G401.6 (cell line): ENCODE data around the gene CREG2.
"Not testable (repeated sequence)": the region's sequence is repeated elsewhere in the genome, so short reads cannot be mapped to it uniquely, and the experiment has no call there.

ENCODE experiments used
- FAIRE-seq: peaks from 2 replicates; lab custom pipeline; 2012; peaks lifted over from hg19 to GRCh38; lab: Jason Lieb, UNC

CREG2 gene

GRCh38 chr2:101341901-101342624, 45.2 kb downstream of the CREG2 start:
- FAIRE-seq, result no peak

DNA sequence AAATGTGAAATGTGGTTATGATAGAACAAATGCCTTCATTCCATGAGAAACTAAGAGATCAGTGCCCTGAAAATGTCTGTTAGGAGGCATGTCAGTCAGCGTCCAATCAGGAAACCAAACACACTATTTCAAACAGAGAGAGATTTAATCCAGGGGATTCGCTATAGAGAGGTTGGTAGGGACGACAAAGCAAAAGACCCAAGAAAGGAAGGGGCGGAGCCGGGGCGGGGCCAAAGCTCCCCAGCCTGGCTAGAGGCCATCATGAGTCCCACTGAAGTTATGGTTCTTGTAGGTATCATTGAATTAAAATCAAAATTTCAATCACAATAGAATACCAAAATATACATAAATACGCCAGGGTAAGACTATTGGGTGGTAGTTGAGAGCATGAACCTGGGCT, 45.9 kb downstream of the CREG2 start:
- FAIRE-seq, result no peak

- FAIRE-seq, result no peak
Observed at GRCh38 chr2:101340141-101340551, 47.2 kb downstream of the CREG2 start.

- no peak for FAIRE-seq
Observed at GRCh38 chr2:101339266-101339880, 47.9 kb downstream of the CREG2 start.

- no peak for FAIRE-seq
Observed at GRCh38 chr2:101337877-101338276, 49.4 kb downstream of the CREG2 start.

- no peak for FAIRE-seq
Observed at GRCh38 chr2:101332885-101333766, 54.2 kb downstream of the CREG2 start.

DNA sequence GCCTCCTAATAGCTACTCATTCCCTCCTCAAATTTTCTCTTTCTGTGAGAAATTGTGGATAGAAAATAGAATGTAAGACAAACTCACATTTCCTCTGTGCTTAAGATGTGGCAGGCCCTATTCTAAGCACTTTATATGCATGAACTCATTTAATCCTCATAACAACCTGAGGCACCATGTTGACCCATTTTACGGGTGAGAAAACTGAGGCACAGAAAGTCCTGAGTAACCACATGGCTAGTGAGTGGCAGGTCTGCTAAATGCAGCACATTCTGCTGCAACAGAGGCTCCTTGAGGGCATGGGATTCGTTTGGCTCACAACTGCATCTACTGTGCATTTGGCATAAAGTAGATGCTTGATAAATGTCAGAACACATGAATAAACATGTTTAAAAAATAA, 56.1 kb downstream of the CREG2 start:
- no peak for FAIRE-seq

DNA sequence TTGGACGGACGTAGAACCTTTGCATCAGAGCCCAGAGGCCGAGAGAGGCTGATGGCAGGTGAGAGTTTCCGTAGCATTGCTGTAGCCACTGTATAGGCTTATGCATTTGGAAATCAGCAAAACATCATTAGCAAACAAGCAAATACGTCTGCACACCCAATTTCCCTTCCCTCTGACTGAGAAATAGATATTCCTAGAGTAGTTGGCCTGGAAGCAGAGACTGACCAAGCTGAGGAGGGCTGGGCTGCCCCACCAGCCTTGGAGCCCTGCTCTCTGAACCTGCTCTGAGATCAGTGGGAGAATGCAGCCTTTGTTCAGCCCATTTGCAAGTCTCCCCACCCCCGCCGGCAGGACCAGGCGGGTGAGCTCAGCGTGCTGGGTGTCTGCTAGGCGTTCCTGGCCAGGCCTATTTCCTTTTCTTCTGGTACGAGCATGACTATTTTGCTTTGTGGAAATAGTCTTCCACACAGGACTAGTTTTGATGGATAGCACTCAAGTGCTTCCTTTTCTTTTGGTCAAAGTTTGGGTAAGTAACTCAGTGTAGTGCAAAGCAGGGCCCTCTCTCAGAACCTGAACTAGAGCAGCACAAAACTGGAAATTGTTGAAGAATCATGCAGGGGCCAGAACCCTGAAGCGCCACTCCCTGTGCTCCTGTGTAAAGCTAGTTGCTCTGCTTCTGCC, 56.9 kb downstream of the CREG2 start:
- FAIRE-seq, result no peak

DNA sequence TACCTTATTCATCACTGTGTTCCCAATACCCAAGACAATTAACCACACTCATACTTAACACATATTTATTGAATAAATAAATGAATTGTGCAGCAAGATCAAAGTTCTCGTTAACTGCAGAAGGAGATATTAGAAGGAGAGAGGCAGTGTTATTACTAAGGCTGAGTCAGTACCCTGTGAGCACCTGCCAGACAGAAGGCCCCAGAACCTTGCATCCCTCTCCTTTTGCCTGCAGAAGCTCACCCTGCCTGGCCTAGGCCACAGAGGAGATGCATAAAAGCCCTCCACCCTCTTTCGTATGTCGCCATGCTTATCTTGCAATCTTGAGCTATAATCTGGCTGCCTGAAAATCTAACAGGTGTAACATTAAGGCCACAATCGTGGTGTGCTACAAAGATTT, 58.3 kb downstream of the CREG2 start:
- no peak for FAIRE-seq

DNA sequence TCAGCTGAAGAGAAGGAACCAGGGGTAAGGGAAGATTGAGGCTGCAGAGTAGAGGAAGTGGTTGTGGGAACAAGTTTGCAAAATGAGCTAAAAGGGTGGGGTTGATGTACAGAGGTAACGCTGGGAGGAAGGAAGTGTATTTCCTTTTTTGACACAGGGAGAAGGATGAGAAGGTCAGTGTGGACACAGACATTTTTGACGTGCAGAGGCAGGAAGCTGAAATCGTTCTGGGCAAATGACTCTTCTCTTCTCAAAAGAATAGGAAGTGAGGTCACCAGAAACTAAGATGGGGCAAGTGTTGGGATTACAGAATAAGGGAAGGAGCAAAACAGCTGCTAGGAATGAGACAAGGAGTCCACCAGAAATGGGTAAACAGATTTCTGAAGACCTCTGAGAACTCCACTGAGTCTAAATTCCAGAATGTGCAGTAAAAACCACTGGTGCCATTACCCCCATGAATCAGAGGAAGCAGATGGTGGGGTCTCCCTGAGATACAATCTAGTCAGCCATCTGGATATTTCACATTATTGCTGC, 58.8 kb downstream of the CREG2 start:
- no peak for FAIRE-seq

DNA sequence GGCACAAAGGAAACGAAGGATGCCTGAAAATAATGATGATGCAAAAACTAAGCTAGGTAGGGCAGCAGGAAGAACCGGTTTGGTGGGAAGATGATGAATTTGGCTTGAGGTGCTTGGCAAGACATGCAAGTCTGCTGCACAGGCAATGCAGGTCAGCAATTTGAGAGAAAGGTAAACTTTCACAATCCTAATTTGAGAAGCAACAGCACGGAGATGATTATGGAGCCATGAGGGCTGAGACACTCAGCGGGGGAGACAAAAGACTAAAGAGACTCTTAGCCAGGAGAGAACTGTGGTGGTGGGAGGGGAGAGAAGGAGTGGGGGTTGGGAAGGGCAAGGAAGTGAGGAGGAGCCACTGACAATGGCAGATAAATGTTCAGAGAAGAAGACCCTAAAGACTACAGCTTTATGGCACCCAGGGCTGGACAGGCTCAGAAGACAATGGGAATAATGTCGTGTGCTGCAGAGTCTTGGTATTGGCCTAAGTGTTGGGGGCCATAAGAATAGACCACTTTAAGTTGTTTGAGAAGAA, 59.4 kb downstream of the CREG2 start:
- FAIRE-seq, result no peak

- no peak for FAIRE-seq
Observed at GRCh38 chr2:101325425-101325824, 61.9 kb downstream of the CREG2 start.

GRCh38 chr2:101316568-101316967, 70.7 kb downstream of the CREG2 start:
- not testable (repeated sequence) for FAIRE-seq

DNA sequence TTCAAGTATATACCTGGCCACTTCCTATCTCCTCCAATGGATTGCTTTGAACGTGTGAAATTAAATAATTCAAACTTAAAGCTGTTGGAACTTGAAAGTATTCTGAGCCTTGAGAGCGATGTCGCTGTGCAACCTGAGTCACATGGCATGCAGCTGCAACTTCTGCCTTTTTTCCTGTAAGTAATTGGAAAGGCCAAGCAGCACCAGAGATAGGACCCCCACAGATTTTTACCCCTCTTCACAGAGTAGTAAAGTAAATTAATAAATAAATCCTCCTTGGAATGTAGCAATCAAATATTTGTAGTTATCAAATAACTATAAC, 75.6 kb downstream of the CREG2 start:
- no peak for FAIRE-seq

DNA sequence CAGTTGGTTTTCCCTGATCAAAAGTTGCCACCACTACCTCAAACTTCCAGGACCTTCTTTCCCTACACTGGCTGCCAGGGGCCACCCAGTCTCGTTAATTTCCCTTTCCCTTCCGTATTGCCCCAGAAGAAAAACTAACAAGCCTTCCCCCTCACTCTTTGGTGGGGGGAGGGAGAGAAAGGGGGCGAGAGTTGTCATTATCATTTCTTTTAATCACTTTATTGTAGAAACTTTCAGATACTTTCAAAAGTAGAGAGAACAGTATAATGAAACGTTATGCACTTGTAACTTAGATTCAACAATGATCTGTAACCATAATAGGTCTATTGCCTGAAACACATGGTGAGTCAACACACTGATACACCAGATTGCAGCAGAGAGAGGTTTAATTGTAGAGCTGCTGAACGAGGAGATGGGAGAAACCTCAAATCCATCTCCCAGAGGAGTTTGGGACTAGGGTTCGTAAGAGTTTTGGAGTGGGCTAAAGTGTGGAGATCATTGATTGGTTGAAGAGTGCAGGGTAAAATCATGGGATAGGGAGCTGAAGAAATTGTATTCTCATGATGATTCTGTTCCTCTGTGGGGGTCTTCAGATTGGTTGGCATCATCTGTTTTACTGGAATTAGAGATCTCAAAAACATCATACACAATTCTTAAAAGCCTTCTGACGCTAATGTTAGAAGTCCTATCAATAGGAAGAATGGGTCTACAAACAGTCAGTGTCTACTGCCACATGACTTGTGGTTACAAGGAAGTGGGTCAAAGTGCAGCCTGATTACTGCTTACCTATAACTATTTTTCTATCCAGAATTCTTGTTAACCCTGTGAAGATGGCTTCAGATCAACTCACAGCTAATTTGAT, 76.2 kb downstream of the CREG2 start:
- FAIRE-seq, result no peak

DNA sequence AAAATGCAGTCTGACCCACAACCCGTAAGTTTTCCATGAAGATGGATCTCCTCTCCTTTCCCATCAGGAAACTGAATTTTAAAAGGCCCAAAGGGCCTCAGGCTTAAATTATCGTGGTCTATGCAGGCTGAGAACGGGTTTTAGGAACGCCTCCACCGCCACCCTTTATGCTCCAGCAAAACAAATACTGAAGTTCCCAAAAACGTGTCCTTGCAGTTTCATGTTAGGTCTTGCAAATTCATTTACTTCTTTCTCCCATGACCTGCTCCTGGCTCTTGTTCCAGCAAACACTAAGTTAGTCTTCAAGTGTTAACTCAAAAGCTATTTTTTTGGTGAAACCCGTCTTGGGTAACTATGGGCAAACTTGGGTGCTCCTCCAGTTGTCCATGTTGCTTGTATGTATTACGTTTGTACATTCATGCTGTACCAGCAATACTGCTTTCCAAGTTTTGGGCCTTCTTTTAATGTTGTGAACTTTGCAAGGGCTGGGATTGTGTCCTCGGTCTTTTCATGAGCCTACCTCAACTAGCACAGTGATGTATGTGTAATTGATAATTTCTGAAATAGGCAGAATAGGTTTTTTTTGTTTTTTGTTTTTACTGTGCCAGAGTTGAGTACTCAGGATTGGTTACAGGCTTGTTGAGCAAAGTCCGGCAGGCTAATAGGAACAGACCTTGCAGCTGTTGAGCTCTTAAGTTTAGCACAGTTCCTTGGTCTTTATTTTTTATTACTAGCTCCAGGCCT, 77.0 kb downstream of the CREG2 start:
- no peak for FAIRE-seq

DNA sequence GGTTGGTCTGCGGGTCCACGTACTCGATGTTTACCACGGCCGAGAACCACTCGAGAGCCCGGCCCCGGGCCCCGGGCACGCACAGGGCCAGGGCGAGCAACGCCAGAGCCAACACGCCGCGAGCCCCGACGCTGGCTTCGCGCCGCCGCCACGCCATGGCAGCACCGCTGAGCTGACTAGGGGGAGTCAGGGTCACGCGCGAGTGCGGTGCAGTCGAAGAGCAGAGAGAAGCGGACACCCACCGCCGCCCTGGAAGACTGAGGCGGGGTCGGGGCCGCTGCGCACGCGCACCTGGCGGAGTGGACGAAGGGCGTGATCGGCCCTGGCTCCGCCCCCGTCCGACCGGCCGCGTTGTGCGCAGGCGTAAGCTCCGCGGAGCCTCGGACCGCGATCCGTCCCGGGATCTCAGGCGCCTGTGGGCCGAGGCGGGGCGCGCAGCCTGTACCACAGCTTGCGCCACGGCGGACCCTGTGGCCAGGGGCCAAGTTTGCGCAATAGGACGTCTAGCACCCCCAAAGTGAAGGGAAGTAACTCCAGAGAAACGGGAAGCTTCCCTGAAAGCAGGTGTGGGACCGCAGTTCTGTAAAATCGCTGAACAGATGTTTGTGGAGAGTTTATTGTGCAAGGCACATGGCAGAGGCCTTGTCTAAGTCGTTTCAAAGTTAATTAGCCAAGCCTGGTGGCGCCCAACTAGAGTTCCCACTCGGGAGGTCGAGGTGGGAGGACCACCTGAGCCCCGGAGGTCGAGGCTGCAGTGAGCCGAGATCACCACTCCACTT, 78.7 kb downstream of the CREG2 start, which contains the start of gene RNF149:
RNF149 (minus strand) TSS at position 270 of the 779 bp plus-strand sequence; CDS start at position 157, 113 bp downstream.
- FAIRE-seq, result no peak

DNA sequence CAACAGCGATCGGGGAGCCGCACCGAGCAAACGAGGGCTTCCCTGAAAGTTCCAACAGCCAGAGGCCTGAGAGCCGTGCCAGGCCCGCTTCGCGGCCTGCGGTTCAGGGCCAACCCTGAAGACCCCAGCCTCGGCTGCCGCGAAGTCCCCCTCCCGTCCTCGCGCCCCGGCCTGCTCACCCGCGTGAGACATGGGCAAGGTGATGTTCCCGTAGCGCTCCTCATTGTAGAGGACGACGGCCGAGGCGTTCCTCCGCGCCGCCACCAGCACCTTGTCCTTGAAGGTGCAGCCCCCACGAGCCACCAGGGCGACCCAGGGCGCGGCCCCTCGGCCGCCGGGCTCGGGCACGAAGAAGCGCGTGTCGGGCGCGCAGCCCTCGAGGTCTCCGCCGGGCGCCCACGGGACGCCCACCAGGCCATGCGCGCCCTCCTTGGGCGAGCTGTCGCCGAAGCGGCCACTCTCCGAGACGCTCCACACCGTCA, 79.3 kb downstream of the CREG2 start:
- FAIRE-seq, result no peak

DNA sequence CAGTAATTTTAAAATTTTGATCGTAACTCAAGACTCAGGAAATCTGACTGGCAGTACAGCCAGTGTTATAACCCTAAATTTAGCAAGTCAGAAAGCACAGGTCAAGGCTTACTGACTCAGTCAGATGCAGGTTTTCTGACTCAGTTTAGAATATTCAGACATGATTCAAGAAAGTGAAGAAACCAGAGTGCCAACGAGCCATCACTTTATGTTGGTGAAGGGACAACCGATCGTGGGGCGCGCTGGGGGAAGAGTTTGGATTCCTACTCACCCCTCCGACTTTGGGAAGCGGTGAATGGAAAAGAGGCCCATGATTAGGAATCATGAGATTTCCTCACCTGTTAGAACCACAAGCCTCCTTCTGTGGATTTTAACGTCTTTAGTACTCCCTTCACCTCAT, 79.8 kb downstream of the CREG2 start:
- no peak for FAIRE-seq
